PFSK-1 (cell line): ENCODE measurements around the gene ODAM.

Source experiments
- FOXP2 ChIP-seq: optimal IDR thresholded peaks from 2 replicates; pipeline ENCODE3; 2011; ENCODE audit warnings: borderline replicate concordance, control low read depth, inconsistent platforms; ENCODE audit not compliant: insufficient read depth; ENCODE audit errors: extremely low read length, extremely low read depth
- POLR2AphosphoS5 ChIP-seq: IDR thresholded peaks from 2 replicates; pipeline ENCODE4 v1.6.1; 2012; ENCODE audit warnings: low read depth, mild to moderate bottlenecking, control low read depth, low read length, moderate library complexity
- SIN3A ChIP-seq: IDR thresholded peaks from 2 replicates; pipeline ENCODE4 v1.6.1; 2012; ENCODE audit warnings: mild to moderate bottlenecking, low read length, moderate library complexity, borderline replicate concordance; ENCODE audit not compliant: insufficient read depth
- TAF1 ChIP-seq: IDR thresholded peaks from 2 replicates; pipeline ENCODE4 v1.6.1; 2012; ENCODE audit warnings: low read length, control low read depth, borderline replicate concordance; ENCODE audit not compliant: insufficient read depth
- TF ChIP-seq, protein P1 (sequence below), 2 experiments: IDR thresholded peaks; 2 replicates each; pipeline versions ENCODE4 v1.6.1 to v1.8.0; 2011 to 2012; ENCODE audit warnings: low read depth in 2 of 2, low read length in 2 of 2, control low read depth in 1 of 2, inconsistent platforms in 1 of 2, mild to moderate bottlenecking in 1 of 2, moderate library complexity in 1 of 2; ENCODE audit not compliant: insufficient read depth in 1 of 2

DNA sequence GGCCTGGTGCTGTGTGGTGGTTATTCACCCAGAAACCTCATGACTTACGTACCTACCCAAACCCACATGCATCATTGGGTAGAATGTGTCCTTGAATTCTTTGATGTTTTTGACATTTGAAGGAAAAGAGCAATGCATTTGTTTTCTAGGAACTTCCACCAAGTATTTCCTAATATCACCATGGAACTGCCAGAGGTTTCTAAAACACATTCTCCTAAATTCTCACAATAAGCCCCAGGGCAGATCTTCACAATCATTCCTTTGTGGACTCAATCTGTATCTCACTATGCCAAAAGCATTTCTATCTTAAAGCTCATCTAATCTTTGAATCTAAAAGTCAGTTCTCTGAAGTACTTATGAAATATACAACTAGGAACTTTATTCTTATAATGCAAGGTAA is 8.3 kb upstream of the ODAM start:
- TF ChIP-seq SIN3A = no peak
- TF ChIP-seq POLR2AphosphoS5 = no peak
- TF ChIP-seq TAF1 = no peak
- TF ChIP-seq, protein P1, sequence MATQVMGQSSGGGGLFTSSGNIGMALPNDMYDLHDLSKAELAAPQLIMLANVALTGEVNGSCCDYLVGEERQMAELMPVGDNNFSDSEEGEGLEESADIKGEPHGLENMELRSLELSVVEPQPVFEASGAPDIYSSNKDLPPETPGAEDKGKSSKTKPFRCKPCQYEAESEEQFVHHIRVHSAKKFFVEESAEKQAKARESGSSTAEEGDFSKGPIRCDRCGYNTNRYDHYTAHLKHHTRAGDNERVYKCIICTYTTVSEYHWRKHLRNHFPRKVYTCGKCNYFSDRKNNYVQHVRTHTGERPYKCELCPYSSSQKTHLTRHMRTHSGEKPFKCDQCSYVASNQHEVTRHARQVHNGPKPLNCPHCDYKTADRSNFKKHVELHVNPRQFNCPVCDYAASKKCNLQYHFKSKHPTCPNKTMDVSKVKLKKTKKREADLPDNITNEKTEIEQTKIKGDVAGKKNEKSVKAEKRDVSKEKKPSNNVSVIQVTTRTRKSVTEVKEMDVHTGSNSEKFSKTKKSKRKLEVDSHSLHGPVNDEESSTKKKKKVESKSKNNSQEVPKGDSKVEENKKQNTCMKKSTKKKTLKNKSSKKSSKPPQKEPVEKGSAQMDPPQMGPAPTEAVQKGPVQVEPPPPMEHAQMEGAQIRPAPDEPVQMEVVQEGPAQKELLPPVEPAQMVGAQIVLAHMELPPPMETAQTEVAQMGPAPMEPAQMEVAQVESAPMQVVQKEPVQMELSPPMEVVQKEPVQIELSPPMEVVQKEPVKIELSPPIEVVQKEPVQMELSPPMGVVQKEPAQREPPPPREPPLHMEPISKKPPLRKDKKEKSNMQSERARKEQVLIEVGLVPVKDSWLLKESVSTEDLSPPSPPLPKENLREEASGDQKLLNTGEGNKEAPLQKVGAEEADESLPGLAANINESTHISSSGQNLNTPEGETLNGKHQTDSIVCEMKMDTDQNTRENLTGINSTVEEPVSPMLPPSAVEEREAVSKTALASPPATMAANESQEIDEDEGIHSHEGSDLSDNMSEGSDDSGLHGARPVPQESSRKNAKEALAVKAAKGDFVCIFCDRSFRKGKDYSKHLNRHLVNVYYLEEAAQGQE (IDR thresholded peaks at IDR 0.05; ENCODE audit: insufficient read depth in 1 of 2, low read depth in 2 of 2, low read length in 2 of 2) = no peak
- TF ChIP-seq FOXP2 = no peak
